ENCODE data around the gene MXD4.
"Not testable (repeated sequence)": the region's sequence is repeated elsewhere in the genome, so short reads cannot be mapped to it uniquely, and the experiment has no call there.

Gene MXD4

DNA sequence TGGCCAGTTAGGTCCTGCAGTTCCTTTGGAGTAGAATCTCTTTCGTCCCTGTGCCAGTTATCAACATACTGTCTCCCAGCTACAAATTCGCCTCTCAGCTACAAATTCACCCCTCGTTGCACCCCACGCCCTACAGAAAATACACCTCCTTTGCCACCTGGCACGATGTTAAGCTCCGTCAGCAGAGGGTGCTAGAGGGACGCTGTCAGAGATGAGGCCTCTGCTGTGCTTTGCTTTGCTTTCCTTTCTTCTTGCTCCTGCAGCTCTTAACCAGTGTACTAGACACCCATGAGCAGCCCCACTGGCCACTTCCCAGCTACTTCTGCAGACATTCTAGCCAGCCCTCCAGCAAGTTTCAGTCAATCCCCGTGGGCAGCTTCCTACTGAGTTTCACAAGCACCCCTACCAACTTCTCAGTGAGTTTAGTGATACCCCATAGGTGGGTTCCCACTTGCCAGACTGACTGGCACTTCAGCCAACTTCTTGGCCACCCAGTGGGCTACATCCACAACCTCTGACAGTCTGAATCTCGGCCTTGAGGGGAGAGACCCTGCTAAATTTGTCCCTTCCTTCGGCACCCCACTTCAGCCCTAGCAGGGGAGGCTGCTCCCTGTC is 41.8 kb downstream of the MXD4 start:
- peak; percentile 82 for DNase-seq (ENCODE audit: low spot score)

DNA sequence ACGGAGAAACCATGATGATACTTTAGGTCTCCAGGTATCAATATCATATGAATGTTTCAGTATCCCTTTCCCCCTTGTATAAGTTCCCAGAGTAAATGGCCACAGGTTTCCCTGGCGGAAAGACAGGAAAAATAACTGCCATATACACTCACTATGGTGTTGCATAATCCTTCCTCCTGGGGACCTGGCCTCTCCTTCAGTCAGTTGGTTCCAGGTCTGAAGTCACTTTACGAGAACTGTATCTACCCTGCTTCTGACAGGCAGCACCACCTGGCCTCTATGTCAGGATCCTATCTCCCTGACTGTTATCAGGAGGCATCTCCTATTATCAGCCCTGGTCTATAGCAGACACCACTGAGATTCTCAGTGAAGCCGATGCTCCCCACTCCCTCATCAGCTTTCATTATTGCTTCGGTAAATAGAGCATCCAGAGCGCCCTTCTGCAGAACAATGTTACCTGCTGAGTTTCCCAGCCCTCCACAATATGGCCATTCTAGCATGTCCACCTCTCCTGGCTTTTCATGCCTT is 42.6 kb downstream of the MXD4 start:
- no peak for DNase-seq (ENCODE audit: low spot score)

DNA sequence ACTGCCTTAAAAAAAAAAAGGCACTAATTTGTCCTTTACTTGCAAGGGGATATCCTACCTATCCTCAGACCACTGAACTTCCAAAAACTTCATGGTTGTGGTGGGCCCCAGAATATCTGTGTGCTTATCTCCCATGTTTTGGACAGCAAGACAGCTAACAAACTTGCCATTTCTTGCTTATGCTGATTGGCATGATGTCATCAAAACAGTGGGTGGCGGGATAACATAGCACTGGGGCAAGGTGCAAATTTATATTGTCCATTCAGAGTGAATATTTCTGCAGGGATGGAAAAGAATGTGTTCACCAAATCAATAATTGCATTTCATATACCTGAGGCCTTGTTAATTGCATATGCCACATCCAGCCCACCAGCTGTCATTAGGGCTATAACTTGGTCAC is 43.5 kb downstream of the MXD4 start:
- no peak for DNase-seq (ENCODE audit: low spot score)

DNA sequence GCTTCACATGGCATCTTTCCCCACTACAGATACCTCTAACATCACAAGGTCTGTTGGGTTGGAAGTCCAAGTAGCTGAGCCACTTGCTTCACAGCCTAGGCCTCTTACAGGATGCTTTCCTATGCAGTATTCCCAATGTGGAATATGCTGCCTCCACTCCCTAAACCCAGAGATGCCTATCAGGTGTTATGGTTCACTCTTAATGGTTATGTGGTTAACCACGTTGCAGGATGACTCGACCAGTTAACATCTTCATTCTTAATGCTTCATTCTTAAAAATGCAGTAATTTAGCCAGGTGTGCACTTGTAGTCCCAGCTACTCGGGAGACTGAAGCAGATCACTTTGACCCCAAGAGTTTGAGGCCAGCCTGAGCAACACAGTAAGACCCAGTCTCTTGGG is 44.2 kb downstream of the MXD4 start:
- no peak for DNase-seq (ENCODE audit: low spot score)

DNA sequence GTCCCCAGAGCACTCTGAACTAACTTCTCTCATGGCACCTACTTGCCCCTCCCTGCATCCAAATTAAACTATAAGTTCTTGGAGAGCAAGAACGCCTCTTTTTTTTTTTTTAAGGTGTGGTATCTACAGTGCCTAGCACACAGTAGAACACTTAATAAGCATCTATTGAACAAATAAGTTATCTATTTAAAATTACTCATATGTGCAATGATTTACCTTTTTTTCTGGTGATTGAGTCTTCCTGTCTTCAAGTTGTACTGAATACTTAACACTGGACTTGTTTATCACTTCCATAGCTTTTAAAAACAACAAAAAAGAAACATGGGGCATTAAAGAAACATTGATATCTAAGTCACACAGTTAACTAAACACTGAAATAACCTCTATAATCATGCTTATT is 49.1 kb downstream of the MXD4 start:
- DNase-seq (ENCODE audit: low spot score), result no peak

DNA sequence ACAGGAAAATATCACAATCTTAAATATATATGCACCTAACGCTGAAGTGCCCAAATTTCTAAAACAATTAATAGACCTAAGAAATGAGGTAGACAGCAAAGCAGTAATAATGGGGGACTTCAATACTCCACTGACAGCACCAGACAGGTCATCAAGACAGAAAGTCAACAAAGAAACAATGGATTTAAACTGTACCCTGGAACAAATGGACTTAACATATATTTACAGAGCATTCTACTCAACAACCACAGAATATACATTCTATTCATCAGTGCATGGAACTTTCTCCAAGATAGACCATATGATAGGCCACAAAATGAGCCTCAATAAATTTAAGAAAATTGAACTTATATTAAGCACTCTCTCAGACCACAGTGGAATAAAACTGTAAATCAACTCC is 59.1 kb downstream of the MXD4 start:
- DNase-seq (ENCODE audit: low spot score), result not testable (repeated sequence)

Measured in CD4-positive, alpha-beta T cell treated with Interleukin-2 at 100 ng/mL for 4 hours (primary cell).